NCI-H1694 treated with DMSO at 0.1 percent for 48 hours (cell line): ENCODE results near the gene PRR7.
"Not testable (repeated sequence)": the region's sequence is repeated elsewhere in the genome, so short reads cannot be mapped to it uniquely, and the experiment has no call there.

ENCODE experiments used
- DNase-seq: peaks from one replicate; lab custom pipeline; 2025; lab: John Stamatoyannopoulos, UW

PRR7 gene

GRCh38 chr5:177484902-177485549, 38.4 kb downstream of the PRR7 start:
- DNase-seq = no peak

- not testable (repeated sequence) for DNase-seq
Observed at GRCh38 chr5:177485753-177486152, 39.1 kb downstream of the PRR7 start.

- DNase-seq = no peak
Observed at GRCh38 chr5:177486256-177486655, 39.6 kb downstream of the PRR7 start.

GRCh38 chr5:177487144-177487543, 40.5 kb downstream of the PRR7 start:
- DNase-seq = no peak

- no peak for DNase-seq
Observed at GRCh38 chr5:177487975-177488374, 41.4 kb downstream of the PRR7 start.

- DNase-seq = no peak
Observed at GRCh38 chr5:177489119-177489716, 42.6 kb downstream of the PRR7 start.

- DNase-seq = no peak
Observed at GRCh38 chr5:177490311-177490991, 43.8 kb downstream of the PRR7 start.

GRCh38 chr5:177490992-177491391, 44.4 kb downstream of the PRR7 start:
- no peak for DNase-seq

- DNase-seq = peak; percentile 60
Observed at GRCh38 chr5:177491429-177491945, 44.9 kb downstream of the PRR7 start.

GRCh38 chr5:177491983-177492746, 45.6 kb downstream of the PRR7 start:
- no peak for DNase-seq

GRCh38 chr5:177492841-177493240, 46.2 kb downstream of the PRR7 start:
- no peak for DNase-seq

GRCh38 chr5:177493795-177494345, 47.3 kb downstream of the PRR7 start:
- no peak for DNase-seq

- no peak for DNase-seq
Observed at GRCh38 chr5:177494346-177495195, 48.0 kb downstream of the PRR7 start.

GRCh38 chr5:177495243-177496060, 48.8 kb downstream of the PRR7 start:
- DNase-seq = no peak

GRCh38 chr5:177496070-177496726, 49.6 kb downstream of the PRR7 start:
- no peak for DNase-seq

- DNase-seq = no peak
Observed at GRCh38 chr5:177496727-177497291, 50.2 kb downstream of the PRR7 start.

GRCh38 chr5:177497292-177498012, 50.8 kb downstream of the PRR7 start, which contains the start of gene PDLIM7:
TSS of gene PDLIM7 (minus strand) at chr5:177497604. CDS start at chr5:177496512, 1,092 bp downstream.
- peak; percentile 91 for DNase-seq

- no peak for DNase-seq
Observed at GRCh38 chr5:177498013-177498787, 51.6 kb downstream of the PRR7 start.
